Panc1 (cell line): ENCODE results near the gene IFI30.

Experiments used
- POLR2AphosphoS5 ChIP-seq: IDR thresholded peaks from 2 replicates; pipeline ENCODE4 v1.6.1; 2012; ENCODE audit warnings: mild to moderate bottlenecking, low read depth, low read length, moderate library complexity
- REST ChIP-seq, 2 experiments: IDR thresholded peaks; 2 replicates each; pipeline ENCODE4 v1.6.1; 2011 to 2012; ENCODE audit warnings: low read depth in 2 of 2, control low read depth in 1 of 2, low read length in 1 of 2, mild to moderate bottlenecking in 1 of 2, moderate library complexity in 1 of 2; ENCODE audit not compliant: insufficient read depth in 1 of 2
- TCF7L2 ChIP-seq: IDR thresholded peaks from 2 replicates; pipeline ENCODE4 v1.6.1; 2011; ENCODE audit warnings: mild to moderate bottlenecking, low read depth, low read length, inconsistent platforms
- TF ChIP-seq, protein P1 (sequence below): fragments of 450-650 bp; IDR thresholded peaks from 2 replicates; pipeline ENCODE4 v1.5.1; 2017; ENCODE audit warnings: mild to moderate bottlenecking

GRCh38 chr19:18153556-18154134 is 20.0 kb upstream of the IFI30 start:
- TF ChIP-seq, protein P1, sequence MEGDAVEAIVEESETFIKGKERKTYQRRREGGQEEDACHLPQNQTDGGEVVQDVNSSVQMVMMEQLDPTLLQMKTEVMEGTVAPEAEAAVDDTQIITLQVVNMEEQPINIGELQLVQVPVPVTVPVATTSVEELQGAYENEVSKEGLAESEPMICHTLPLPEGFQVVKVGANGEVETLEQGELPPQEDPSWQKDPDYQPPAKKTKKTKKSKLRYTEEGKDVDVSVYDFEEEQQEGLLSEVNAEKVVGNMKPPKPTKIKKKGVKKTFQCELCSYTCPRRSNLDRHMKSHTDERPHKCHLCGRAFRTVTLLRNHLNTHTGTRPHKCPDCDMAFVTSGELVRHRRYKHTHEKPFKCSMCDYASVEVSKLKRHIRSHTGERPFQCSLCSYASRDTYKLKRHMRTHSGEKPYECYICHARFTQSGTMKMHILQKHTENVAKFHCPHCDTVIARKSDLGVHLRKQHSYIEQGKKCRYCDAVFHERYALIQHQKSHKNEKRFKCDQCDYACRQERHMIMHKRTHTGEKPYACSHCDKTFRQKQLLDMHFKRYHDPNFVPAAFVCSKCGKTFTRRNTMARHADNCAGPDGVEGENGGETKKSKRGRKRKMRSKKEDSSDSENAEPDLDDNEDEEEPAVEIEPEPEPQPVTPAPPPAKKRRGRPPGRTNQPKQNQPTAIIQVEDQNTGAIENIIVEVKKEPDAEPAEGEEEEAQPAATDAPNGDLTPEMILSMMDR, result no peak
- no peak for TF ChIP-seq POLR2AphosphoS5
- TF ChIP-seq TCF7L2, result no peak
- TF ChIP-seq REST (IDR thresholded peaks at IDR 0.05; ENCODE audit: insufficient read depth in 1 of 2, low read depth in 2 of 2, low read length in 1 of 2), result no peak
